Stimulated activated CD8-positive, alpha-beta memory T cell treated with anti-CD3 and anti-CD28 coated beads, Interleukin-7, amount 100 ng/mL, for 24 hours (primary cell): Measurements from ENCODE around the gene HINT3.
"Not testable (repeated sequence)": the region's sequence is repeated elsewhere in the genome, so short reads cannot be mapped to it uniquely, and the experiment has no call there.

Experiments
- DNase-seq: peaks from one replicate; pipeline ENCODE4 v3.0.0-alpha.2; 2020; ENCODE audit warnings: low read depth

The HINT3 gene

GRCh38 chr6:126002755-126003679, 46.4 kb downstream of the HINT3 start:
- no peak for DNase-seq

GRCh38 chr6:126007800-126008199, 51.2 kb downstream of the HINT3 start:
- DNase-seq: no peak

GRCh38 chr6:126010040-126010439, 53.5 kb downstream of the HINT3 start:
- DNase-seq: no peak

GRCh38 chr6:126015863-126016262, 59.3 kb downstream of the HINT3 start:
- no peak for DNase-seq

- no peak for DNase-seq
These were observed 60.0 kb downstream of the HINT3 start for GRCh38 chr6:126016591-126016990.

GRCh38 chr6:126017668-126018067, 61.1 kb downstream of the HINT3 start:
- DNase-seq: no peak

- DNase-seq: no peak
These were observed 63.9 kb downstream of the HINT3 start for GRCh38 chr6:126020305-126021050.

GRCh38 chr6:126023474-126023873, 66.9 kb downstream of the HINT3 start:
- DNase-seq: not testable (repeated sequence)

GRCh38 chr6:126026001-126026400, 69.4 kb downstream of the HINT3 start:
- DNase-seq: no peak

- DNase-seq: no peak
These were observed 71.0 kb downstream of the HINT3 start for GRCh38 chr6:126027601-126028000.
